K562 (cell line): Measurements from ENCODE around the gene EVL. TPM values are rescaled to one million over a fixed set of nuclear protein-coding genes. Genes with fewer than 3 reads are reported as not detected.

Experiments used
- AFF4 ChIP-seq: sonication (generic); formaldehyde crosslinking; IDR thresholded peaks from 2 replicates; pipeline ENCODE4 v1.8.0; 2023; ENCODE audit warnings: mild to moderate bottlenecking, missing genetic modification reagents
- BRCA1 ChIP-seq, 2 experiments: fragments of 450-650 bp in 1 of 2; sonication (generic) in 1 of 2; formaldehyde crosslinking in 1 of 2; IDR thresholded peaks; 2 replicates each; pipeline versions ENCODE4 v1.5.0 to v1.6.1; 2017 to 2020; ENCODE audit warnings: mild to moderate bottlenecking in 1 of 2, missing genetic modification reagents in 1 of 2
- GATA2 ChIP-seq: sonication (generic); formaldehyde crosslinking; IDR thresholded peaks from 2 replicates; pipeline ENCODE4 v1.4.0; 2020; ENCODE audit warnings: mild to moderate bottlenecking, missing genetic modification reagents
- LARP7 ChIP-seq: fragments of 450-650 bp; IDR thresholded peaks from 2 replicates; pipeline ENCODE4 v1.6.1; 2016
- MCM7 ChIP-seq, 2 experiments: fragments of 450-650 bp; IDR thresholded peaks; 2 replicates each; pipeline ENCODE4 v1.6.1; 2016 to 2018
- PCBP1 ChIP-seq: fragments of 200-400 bp; formaldehyde crosslinking; IDR thresholded peaks from 2 replicates; pipeline ENCODE4 v1.6.1; 2018; ENCODE audit warnings: mild to moderate bottlenecking, low read depth, low read length; ENCODE audit not compliant: poor library complexity, severe bottlenecking
- PTTG1 ChIP-seq: fragments of 450-650 bp; IDR thresholded peaks from 2 replicates; pipeline ENCODE4 v1.6.1; 2016; ENCODE audit warnings: low read depth, mild to moderate bottlenecking, missing genetic modification characterization, missing compliant biosample characterization
- REST ChIP-seq, 2 experiments: fragments of 450-650 bp; formaldehyde crosslinking in 1 of 2; IDR thresholded peaks; 2 replicates each; pipeline versions ENCODE4 v1.4.0 to v1.6.1; 2014 to 2020; ENCODE audit warnings: mild to moderate bottlenecking in 2 of 2, borderline replicate concordance in 1 of 2, low read depth in 1 of 2
- TFAP4 ChIP-seq: sonication (generic); formaldehyde crosslinking; IDR thresholded peaks from 2 replicates; pipeline ENCODE4 v1.8.0; 2022; ENCODE audit warnings: missing genetic modification reagents, mild to moderate bottlenecking, moderate library complexity, borderline replicate concordance
- ZNF121 ChIP-seq: sonication (generic); formaldehyde crosslinking; conservative IDR thresholded peaks from 2 replicates; pipeline ENCODE4 v1.8.0; 2022; ENCODE audit warnings: missing genetic modification reagents
- ZNF277 ChIP-seq: fragments of 250-450 bp; sonication (Bioruptor Pico); IDR thresholded peaks from 2 replicates; pipeline ENCODE4 v1.8.0; 2022; ENCODE audit warnings: inconsistent platforms, mild to moderate bottlenecking, moderate library complexity, borderline replicate concordance
- ZNF586 ChIP-seq: fragments of 450-650 bp; formaldehyde crosslinking; conservative IDR thresholded peaks from 2 replicates; pipeline ENCODE4 v1.4.0; 2020; ENCODE audit warnings: mild to moderate bottlenecking, moderate library complexity
- polyA plus RNA-seq, 8 experiments: library from polyadenylated mRNA; depleted of rRNA in 4 of 8; stranded (reverse) in 5 of 8; unstranded in 3 of 8; fragments of >200 nt; fragmentation: Nextera tagmentation in 2 of 8; fragmentation: Illumina TruSeq in 1 of 8; extraction: Ambion mirVana in 2 of 8; extraction: Trizol in 1 of 8; gene quantifications; 2 replicates each; pipeline versions ENCODE4 v1.2.1 to v1.2.3, GENCODE V29; 2011 to 2014; ENCODE audit warnings: inconsistent platforms in 1 of 8, missing spikeins in 1 of 8
- total RNA-seq, 7 experiments: library from RNA; depleted of rRNA in 6 of 7; stranded (reverse); fragments of >200 nt in 6 of 7; fragmentation: Illumina TruSeq in 2 of 7; extraction: Trizol in 2 of 7; gene quantifications; 2 replicates each; pipeline versions ENCODE4 v1.2.1 to v1.2.3, GENCODE V29; 2011 to 2021; ENCODE audit warnings: low replicate concordance in 1 of 7

Gene EVL
- total and polyA plus RNA-seq, 9 of the 15 experiments (the other 6 are each of a cell fraction or from before 2014, with no cell fraction given) = 2.9 to 43.4 (median 23.9) TPM

GRCh38 chr14:100078997-100079725 is 13.9 kb downstream of the EVL start (continued):
- TF ChIP-seq REST (IDR thresholded peaks at IDR 0.05; ENCODE audit: borderline replicate concordance) = peak; percentile 38; the same call in 1 of the 2 replicates
- no peak for TF ChIP-seq REST (CRISPR knock-in tag; IDR thresholded peaks at IDR 0.05; ENCODE audit: low read depth)
- no peak for TF ChIP-seq ZNF586
- TF ChIP-seq GATA2 (CRISPR knock-in tag) = peak; percentile 74; the same call in 1 of the 2 replicates
- TF ChIP-seq MCM7 (IDR thresholded peaks at IDR 0.05) = no peak
- TF ChIP-seq AFF4 (CRISPR knock-in tag) = no peak
- no peak for TF ChIP-seq PTTG1 (tag)
- TF ChIP-seq TFAP4 (CRISPR knock-in tag) = peak; percentile 48; the same call in 1 of the 2 replicates
- TF ChIP-seq LARP7 = no peak
- TF ChIP-seq BRCA1 (IDR thresholded peaks at IDR 0.05) = no peak
- no peak for TF ChIP-seq BRCA1 (CRISPR knock-in tag; IDR thresholded peaks at IDR 0.05)
- TF ChIP-seq PCBP1 = no peak
- no peak for TF ChIP-seq ZNF277 (CRISPR knock-in tag)
- TF ChIP-seq ZNF121 (CRISPR knock-in tag) = no peak
